Measurements from ENCODE around the gene SLC7A5. TPM values are rescaled to one million over a fixed set of nuclear protein-coding genes. Genes with fewer than 3 reads are reported as not detected.
"Not testable (repeated sequence)": the region's sequence is repeated elsewhere in the genome, so short reads cannot be mapped to it uniquely, and the experiment has no call there.

The SLC7A5 gene
- polyA plus RNA-seq: 10 to 100 TPM in 2 of 4 donors, 1 to 10 TPM in 2; 3.6 to 82.2 (median 8.6) TPM
- long read RNA-seq, donor 1: 0 reads
- long read RNA-seq, donor 2: 0 reads
- long read RNA-seq, donor 3, full-length matches to known transcripts: 2 of 2 reads
- long read RNA-seq, donor 3, partial matches to known transcripts: 0 of 2 reads
- long read RNA-seq, donor 3, other reads (novel, unspliced or antisense): 0 of 2 reads
- long read RNA-seq, donor 4: 0 reads
- long read RNA-seq, donor 5: 0 reads
- long read RNA-seq, donor 6, full-length matches to known transcripts: 2 of 2 reads
- long read RNA-seq, donor 6, partial matches to known transcripts: 0 of 2 reads
- long read RNA-seq, donor 6, other reads (novel, unspliced or antisense): 0 of 2 reads
- long read RNA-seq, donor 7, partial matches to known transcripts: 0 of 1 reads
- long read RNA-seq, donor 7, other reads (novel, unspliced or antisense): 0 of 1 reads
- long read RNA-seq, donor 8: 0 reads
- long read RNA-seq, donor 9, full-length matches to known transcripts: 1 of 1 reads
- long read RNA-seq, donor 9, partial matches to known transcripts: 0 of 1 reads
- long read RNA-seq, donor 9, other reads (novel, unspliced or antisense): 0 of 1 reads
- long read RNA-seq, donor 10, full-length matches to known transcripts: 1 of 1 reads
- long read RNA-seq, donor 10, partial matches to known transcripts: 0 of 1 reads
- long read RNA-seq, donor 10, other reads (novel, unspliced or antisense): 0 of 1 reads

DNA sequence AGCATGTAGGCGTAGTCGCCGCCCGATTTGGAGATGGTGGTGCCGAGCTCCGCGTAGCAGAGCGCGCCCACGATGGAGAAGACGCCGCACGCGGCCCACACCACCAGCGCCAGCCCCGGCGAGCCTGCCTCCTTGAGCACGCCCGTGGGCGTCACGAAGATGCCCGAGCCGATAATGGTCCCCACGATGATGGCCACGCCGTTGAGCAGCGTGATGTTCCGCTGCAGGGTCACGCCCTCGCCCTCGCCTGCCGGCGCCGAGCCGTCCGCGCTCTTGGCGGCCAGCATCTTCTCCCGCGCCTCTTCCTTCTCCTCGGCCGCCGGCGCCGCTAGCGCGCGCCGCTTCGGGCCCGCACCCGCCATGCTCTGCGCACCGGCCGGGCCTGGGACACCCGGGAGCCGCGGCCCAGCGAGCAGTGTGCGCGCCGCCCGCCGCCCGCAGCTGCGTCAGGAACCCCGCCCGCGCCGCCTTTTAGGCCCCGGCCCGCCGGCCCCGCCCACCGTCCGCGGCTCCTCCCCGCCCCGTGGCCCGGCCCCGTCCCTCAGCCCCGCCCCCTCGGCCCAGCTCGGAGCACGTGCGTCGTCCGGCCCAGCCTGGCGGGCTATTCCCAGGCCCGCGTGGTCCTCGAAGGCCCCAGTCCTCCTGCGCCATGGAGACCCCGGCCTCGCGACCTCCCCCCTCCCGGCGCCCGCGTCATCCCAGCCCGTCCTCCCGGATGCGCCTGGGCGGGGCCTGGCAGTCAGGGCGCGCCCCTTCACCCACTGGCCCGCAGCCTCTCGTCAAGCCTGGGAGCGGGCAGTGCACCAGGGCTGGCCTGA is at the start of gene SLC7A5:
Gene SLC7A5 (minus strand): TSS at position 447 of the 818 bp plus-strand sequence. CDS start 85 bp downstream, at position 362.
- Histone ChIP-seq H3K4me1 (ENCODE audit: control insufficient read depth in 3 of 3, insufficient read depth in 2 of 3, low read depth in 1 of 3, low read length in 2 of 3) (peaks cover 3 to 31% (median 6%) of the 10 kb centered on the region in 3 donors), H3K27ac (ENCODE audit: low read depth in 1 of 3, low read length in 2 of 3) (peak within 1 kb of the TSS in 2 of 3 donors; percentile 81 to 94), H3K4me3 (ENCODE audit: low read depth in 1 of 3, low read length in 3 of 3) (peak within 1 kb of the TSS; percentile 54 to 62 (median 60))
- 4 to 15% (median 9%) methylated on average over 42 to 109 of the region's 109 CpGs for WGBS, 3 donors
- not testable (repeated sequence) for H3K27me3 ChIP-seq (ENCODE audit: control insufficient read depth in 3 of 3, insufficient read depth in 3 of 3, low read length in 3 of 3); FAIRE-seq; H3K9me3 ChIP-seq (ENCODE audit: control insufficient read depth in 2 of 2, insufficient read depth in 1 of 2, low read depth in 1 of 2, low read length in 1 of 2); H3K36me3 ChIP-seq (ENCODE audit: control insufficient read depth in 3 of 3, insufficient read depth in 2 of 3, low read depth in 1 of 3, low read length in 3 of 3)
- DNase-seq: peak; percentile 76 to 89

GRCh38 chr16:87918338-87918737 is 49.0 kb upstream of the SLC7A5 start:
- Histone ChIP-seq H3K9me3 (ENCODE audit: control insufficient read depth in 2 of 2, insufficient read depth in 1 of 2, low read depth in 1 of 2, low read length in 1 of 2) (no peaks in the 10 kb centered on the region), H3K4me1 (ENCODE audit: control insufficient read depth in 3 of 3, insufficient read depth in 2 of 3, low read depth in 1 of 3, low read length in 2 of 3) (no peaks in the 10 kb centered on the region), H3K27me3 (ENCODE audit: control insufficient read depth in 3 of 3, insufficient read depth in 3 of 3, low read length in 3 of 3) (peaks cover 0 to 2% (median 0%) of the 10 kb centered on the region in 3 donors), H3K27ac (ENCODE audit: low read depth in 1 of 3, low read length in 2 of 3) (no peak overlapping the region), H3K36me3 (ENCODE audit: control insufficient read depth in 3 of 3, insufficient read depth in 2 of 3, low read depth in 1 of 3, low read length in 3 of 3) (no peaks in the 10 kb centered on the region), H3K4me3 (ENCODE audit: low read depth in 1 of 3, low read length in 3 of 3) (no peak overlapping the region)
- FAIRE-seq: no peak
- 74 to 86% (median 81%) methylated on average over 13 of the region's 13 CpGs for WGBS, 3 donors
- DNase-seq: no peak

DNA sequence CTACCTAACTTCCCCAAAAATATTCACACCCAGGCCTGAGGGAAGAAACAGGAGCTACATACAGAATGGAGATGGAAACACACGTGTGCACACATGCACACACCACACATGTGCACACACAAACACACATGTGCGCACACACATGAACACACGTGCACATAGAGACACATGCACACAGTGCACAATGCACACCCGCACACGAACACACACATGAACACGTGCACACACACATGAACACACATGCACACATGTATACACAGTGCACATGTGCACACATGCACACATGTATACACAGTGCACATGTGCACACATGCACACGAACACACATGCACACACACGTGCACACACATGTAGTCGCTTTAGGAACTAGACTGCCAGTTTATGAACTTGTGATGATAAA is 48.2 kb upstream of the SLC7A5 start:
- Histone ChIP-seq H3K27ac (ENCODE audit: low read depth in 1 of 3, low read length in 2 of 3) (no peak overlapping the region), H3K27me3 (ENCODE audit: control insufficient read depth in 3 of 3, insufficient read depth in 3 of 3, low read length in 3 of 3) (peaks cover 0 to 2% (median 0%) of the 10 kb centered on the region in 3 donors), H3K4me1 (ENCODE audit: control insufficient read depth in 3 of 3, insufficient read depth in 2 of 3, low read depth in 1 of 3, low read length in 2 of 3) (no peaks in the 10 kb centered on the region), H3K9me3 (ENCODE audit: control insufficient read depth in 2 of 2, insufficient read depth in 1 of 2, low read depth in 1 of 2, low read length in 1 of 2) (no peaks in the 10 kb centered on the region), H3K36me3 (ENCODE audit: control insufficient read depth in 3 of 3, insufficient read depth in 2 of 3, low read depth in 1 of 3, low read length in 3 of 3) (no peaks in the 10 kb centered on the region), H3K4me3 (ENCODE audit: low read depth in 1 of 3, low read length in 3 of 3) (no peak overlapping the region)
- FAIRE-seq (no peak), DNase-seq (no peak)
- 79 to 93% (median 85%) methylated on average over 9 of the region's 9 CpGs for WGBS, 3 donors

GRCh38 chr16:87914812-87915211 is 45.5 kb upstream of the SLC7A5 start:
- H3K36me3 ChIP-seq (ENCODE audit: control insufficient read depth in 3 of 3, insufficient read depth in 2 of 3, low read depth in 1 of 3, low read length in 3 of 3): no peaks in the 10 kb centered on the region
- no peaks in the 10 kb centered on the region for H3K4me1 ChIP-seq (ENCODE audit: control insufficient read depth in 3 of 3, insufficient read depth in 2 of 3, low read depth in 1 of 3, low read length in 2 of 3)

GRCh38 chr16:87914021-87914725 is 44.9 kb upstream of the SLC7A5 start:
- FAIRE-seq; H3K27ac ChIP-seq (ENCODE audit: low read depth in 1 of 3, low read length in 2 of 3); H3K36me3 ChIP-seq (ENCODE audit: control insufficient read depth in 3 of 3, insufficient read depth in 2 of 3, low read depth in 1 of 3, low read length in 3 of 3); H3K27me3 ChIP-seq (ENCODE audit: control insufficient read depth in 3 of 3, insufficient read depth in 3 of 3, low read length in 3 of 3); H3K9me3 ChIP-seq (ENCODE audit: control insufficient read depth in 2 of 2, insufficient read depth in 1 of 2, low read depth in 1 of 2, low read length in 1 of 2); H3K4me3 ChIP-seq (ENCODE audit: low read depth in 1 of 3, low read length in 3 of 3); H3K4me1 ChIP-seq (ENCODE audit: control insufficient read depth in 3 of 3, insufficient read depth in 2 of 3, low read depth in 1 of 3, low read length in 2 of 3); DNase-seq: not testable (repeated sequence)
- 77 to 82% (median 80%) methylated on average over 20 to 27 of the region's 27 CpGs for WGBS, 3 donors

More at GRCh38 chr16:87914812-87915211, 45.5 kb upstream of the SLC7A5 start:
- no peak for DNase-seq
- H3K27me3 ChIP-seq (ENCODE audit: control insufficient read depth in 3 of 3, insufficient read depth in 3 of 3, low read length in 3 of 3): peaks cover 0 to 2% (median 0%) of the 10 kb centered on the region in 3 donors
- no peak overlapping the region for H3K27ac ChIP-seq (ENCODE audit: low read depth in 1 of 3, low read length in 2 of 3)
- FAIRE-seq: no peak
- H3K4me3 ChIP-seq (ENCODE audit: low read depth in 1 of 3, low read length in 3 of 3): no peak overlapping the region
- 94 to 96% (median 95%) methylated on average over 22 to 25 of the region's 25 CpGs for WGBS, 3 donors
- H3K9me3 ChIP-seq (ENCODE audit: control insufficient read depth in 2 of 2, insufficient read depth in 1 of 2, low read depth in 1 of 2, low read length in 1 of 2): no peaks in the 10 kb centered on the region

- not testable (repeated sequence) for DNase-seq; H3K4me1 ChIP-seq (ENCODE audit: control insufficient read depth in 3 of 3, insufficient read depth in 2 of 3, low read depth in 1 of 3, low read length in 2 of 3); H3K9me3 ChIP-seq (ENCODE audit: control insufficient read depth in 2 of 2, insufficient read depth in 1 of 2, low read depth in 1 of 2, low read length in 1 of 2); H3K27me3 ChIP-seq (ENCODE audit: control insufficient read depth in 3 of 3, insufficient read depth in 3 of 3, low read length in 3 of 3); FAIRE-seq; H3K27ac ChIP-seq (ENCODE audit: low read depth in 1 of 3, low read length in 2 of 3); H3K36me3 ChIP-seq (ENCODE audit: control insufficient read depth in 3 of 3, insufficient read depth in 2 of 3, low read depth in 1 of 3, low read length in 3 of 3); H3K4me3 ChIP-seq (ENCODE audit: low read depth in 1 of 3, low read length in 3 of 3)
- WGBS, 3 donors: 87 to 94% (median 88%) methylated on average over 16 to 18 of the region's 18 CpGs
Observed at GRCh38 chr16:87912691-87913090, 43.4 kb upstream of the SLC7A5 start.

DNA sequence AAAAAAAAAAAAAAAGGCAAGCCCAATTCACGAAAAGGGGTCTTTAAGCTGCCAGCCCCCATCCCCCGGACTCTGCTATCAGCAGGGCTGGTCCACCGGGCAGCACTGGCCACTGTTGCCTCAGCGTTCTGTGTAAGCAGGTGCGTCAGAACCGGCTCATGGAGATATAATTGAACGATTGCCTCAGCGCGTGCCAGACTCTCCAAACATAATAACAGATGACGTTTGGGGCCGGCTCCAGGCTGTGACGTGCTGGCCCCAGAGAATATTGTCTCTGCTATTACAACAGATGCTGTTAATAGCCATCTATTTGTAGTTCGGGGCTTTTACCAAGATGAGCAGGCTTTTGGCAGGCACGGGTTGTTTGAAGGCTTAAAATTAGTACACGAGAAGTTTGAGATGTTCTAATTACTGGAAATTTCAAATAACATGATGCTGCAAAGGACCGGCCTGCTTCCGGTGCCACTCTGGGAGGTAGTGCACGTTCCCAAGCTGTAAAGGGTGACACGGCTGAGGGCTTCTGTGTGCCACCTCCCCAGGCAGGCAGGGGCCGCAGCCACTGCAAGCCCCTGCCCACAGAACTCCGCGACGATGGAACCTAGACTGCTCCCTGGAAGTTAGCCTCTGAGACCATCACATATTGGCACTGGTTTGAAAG is 41.9 kb upstream of the SLC7A5 start:
- H3K36me3 ChIP-seq (ENCODE audit: control insufficient read depth in 3 of 3, insufficient read depth in 2 of 3, low read depth in 1 of 3, low read length in 3 of 3); H3K9me3 ChIP-seq (ENCODE audit: control insufficient read depth in 2 of 2, insufficient read depth in 1 of 2, low read depth in 1 of 2, low read length in 1 of 2); FAIRE-seq; H3K4me3 ChIP-seq (ENCODE audit: low read depth in 1 of 3, low read length in 3 of 3); H3K27me3 ChIP-seq (ENCODE audit: control insufficient read depth in 3 of 3, insufficient read depth in 3 of 3, low read length in 3 of 3); H3K4me1 ChIP-seq (ENCODE audit: control insufficient read depth in 3 of 3, insufficient read depth in 2 of 3, low read depth in 1 of 3, low read length in 2 of 3): not testable (repeated sequence)
- peak overlapping the region in 1 of 3 donors; percentile 39 for H3K27ac ChIP-seq (ENCODE audit: low read depth in 1 of 3, low read length in 2 of 3)
- peak; percentile 27 to 42 for DNase-seq
- 33 to 50% (median 44%) methylated on average over 23 of the region's 23 CpGs for WGBS, 3 donors
